CD4-positive, alpha-beta T cell treated with Interleukin-15 for 4 hours (primary cell): ENCODE results near the gene CAPN10.
"Not testable (repeated sequence)": the region's sequence is repeated elsewhere in the genome, so short reads cannot be mapped to it uniquely, and the experiment has no call there.

Experiments used
- DNase-seq: peaks from one replicate; pipeline ENCODE4 v3.0.0-alpha.2; 2020; ENCODE audit warnings: low spot score

The CAPN10 gene

GRCh38 chr2:240603081-240603835 is 16.7 kb downstream of the CAPN10 start:
- DNase-seq = no peak

GRCh38 chr2:240603846-240604245 is 17.3 kb downstream of the CAPN10 start:
- DNase-seq = no peak

- no peak for DNase-seq
Observed at GRCh38 chr2:240604291-240604938, 17.9 kb downstream of the CAPN10 start.

GRCh38 chr2:240604939-240605716 is 18.6 kb downstream of the CAPN10 start:
- no peak for DNase-seq

GRCh38 chr2:240605867-240606743 is 19.6 kb downstream of the CAPN10 start:
- DNase-seq = no peak

- no peak for DNase-seq
Observed at GRCh38 chr2:240611601-240612210, 25.2 kb downstream of the CAPN10 start.

- no peak for DNase-seq
Observed at GRCh38 chr2:240613781-240614180, 27.2 kb downstream of the CAPN10 start.

GRCh38 chr2:240614391-240614790 is 27.9 kb downstream of the CAPN10 start:
- DNase-seq = no peak

- DNase-seq = no peak
Observed at GRCh38 chr2:240615396-240615795, 28.9 kb downstream of the CAPN10 start.

GRCh38 chr2:240615820-240616547 is 29.4 kb downstream of the CAPN10 start:
- DNase-seq = no peak

- not testable (repeated sequence) for DNase-seq
Observed at GRCh38 chr2:240616860-240617666, 30.5 kb downstream of the CAPN10 start.

GRCh38 chr2:240618776-240619175 is 32.2 kb downstream of the CAPN10 start:
- no peak for DNase-seq

GRCh38 chr2:240619506-240620148 is 33.1 kb downstream of the CAPN10 start:
- DNase-seq = no peak

- DNase-seq = no peak
Observed at GRCh38 chr2:240620149-240620731, 33.7 kb downstream of the CAPN10 start.

GRCh38 chr2:240620859-240621258 is 34.3 kb downstream of the CAPN10 start:
- no peak for DNase-seq

- DNase-seq = no peak
Observed at GRCh38 chr2:240622060-240622411, 35.5 kb downstream of the CAPN10 start.

GRCh38 chr2:240622531-240623235 is 36.1 kb downstream of the CAPN10 start:
- DNase-seq = peak; percentile 35

GRCh38 chr2:240623531-240624010 is 37.0 kb downstream of the CAPN10 start:
- DNase-seq = no peak
